Measurements from ENCODE around the gene EML1.

The EML1 gene

GRCh38 chr14:99929601-99930000 lies 136.4 kb downstream of the EML1 start:
- H3K4me3 Mint-ChIP-seq, result no peak overlapping the region
- H3K4me1 Mint-ChIP-seq, result no peaks in the 10 kb centered on the region
- H3K27me3 Mint-ChIP-seq, result peaks cover 20% of the 10 kb centered on the region
- no peak overlapping the region for H3K27ac Mint-ChIP-seq (ENCODE audit: low read depth)
- H3K9me3 Mint-ChIP-seq, result no peaks in the 10 kb centered on the region
- no peak for ATAC-seq (replicated peaks; ENCODE audit: extremely low read depth, poor library complexity, severe bottlenecking)
- no peak for DNase-seq (ENCODE audit: low spot score in 2 of 2)
- H3K36me3 Mint-ChIP-seq (ENCODE audit: insufficient read depth), result peaks cover 2% of the 10 kb centered on the region

- Mint-ChIP-seq H3K9me3 (no peaks in the 10 kb centered on the region), H3K4me1 (no peaks in the 10 kb centered on the region), H3K27me3 (peaks cover 20% of the 10 kb centered on the region), H3K27ac (ENCODE audit: low read depth) (no peak overlapping the region), H3K4me3 (no peak overlapping the region), H3K36me3 (ENCODE audit: insufficient read depth) (peaks cover 2% of the 10 kb centered on the region)
- DNase-seq (ENCODE audit: low spot score in 2 of 2) (no peak), ATAC-seq (replicated peaks; ENCODE audit: extremely low read depth, poor library complexity, severe bottlenecking) (no peak)
Measured at GRCh38 chr14:99930420-99931274, 137.4 kb downstream of the EML1 start.

DNA sequence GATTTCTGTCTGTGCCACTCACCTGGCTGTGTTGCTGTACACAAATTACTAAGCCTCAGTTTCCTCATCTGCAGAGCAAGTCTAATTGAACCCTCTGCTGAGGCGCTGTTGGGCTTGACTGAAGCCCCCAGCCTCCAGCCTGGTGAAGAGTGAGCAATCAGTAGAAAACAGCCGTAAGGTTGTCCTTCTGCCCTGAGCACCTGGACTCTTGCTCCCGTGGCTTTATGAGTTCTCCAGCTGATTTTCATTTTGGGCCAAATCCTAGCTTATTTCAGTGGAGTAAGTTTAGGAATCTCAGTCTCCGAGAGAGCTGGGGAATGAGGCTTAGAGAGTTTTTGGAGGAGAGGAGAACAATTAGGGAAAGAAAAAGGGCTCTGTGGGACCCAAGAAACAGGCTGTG lies 138.1 kb downstream of the EML1 start:
- H3K9me3 Mint-ChIP-seq, result no peaks in the 10 kb centered on the region
- H3K27me3 Mint-ChIP-seq, result peaks cover 20% of the 10 kb centered on the region
- H3K4me1 Mint-ChIP-seq, result no peaks in the 10 kb centered on the region
- DNase-seq (ENCODE audit: low spot score in 2 of 2) (no peak), ATAC-seq (replicated peaks; ENCODE audit: extremely low read depth, poor library complexity, severe bottlenecking) (no peak)
- H3K36me3 Mint-ChIP-seq (ENCODE audit: insufficient read depth), result peaks cover 2% of the 10 kb centered on the region
- no peak overlapping the region for H3K27ac Mint-ChIP-seq (ENCODE audit: low read depth)
- no peak overlapping the region for H3K4me3 Mint-ChIP-seq

DNA sequence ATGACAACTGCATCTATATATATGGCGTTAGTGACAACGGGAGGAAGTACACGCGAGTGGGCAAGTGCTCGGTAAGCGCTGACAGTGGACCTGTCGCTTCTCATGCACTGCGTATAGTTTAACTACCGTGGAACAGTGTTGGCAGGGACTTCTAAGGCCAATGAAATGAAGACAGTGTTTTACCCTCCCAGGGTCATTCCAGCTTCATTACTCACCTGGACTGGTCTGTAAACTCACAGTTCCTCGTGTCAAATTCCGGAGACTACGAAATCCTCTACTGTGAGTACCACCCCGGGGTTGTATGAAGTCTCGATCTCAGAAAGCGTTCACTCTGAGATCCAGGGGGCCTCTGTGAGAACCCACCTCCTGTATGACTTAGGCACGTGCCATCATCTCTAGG lies 142.8 kb downstream of the EML1 start:
- Mint-ChIP-seq H3K4me3 (no peak overlapping the region), H3K36me3 (ENCODE audit: insufficient read depth) (no peaks in the 10 kb centered on the region), H3K4me1 (no peaks in the 10 kb centered on the region), H3K9me3 (no peaks in the 10 kb centered on the region), H3K27me3 (peaks cover 18% of the 10 kb centered on the region), H3K27ac (ENCODE audit: low read depth) (no peak overlapping the region)
- no peak for ATAC-seq (replicated peaks; ENCODE audit: extremely low read depth, poor library complexity, severe bottlenecking)
- no peak for DNase-seq (ENCODE audit: low spot score in 2 of 2)

DNA sequence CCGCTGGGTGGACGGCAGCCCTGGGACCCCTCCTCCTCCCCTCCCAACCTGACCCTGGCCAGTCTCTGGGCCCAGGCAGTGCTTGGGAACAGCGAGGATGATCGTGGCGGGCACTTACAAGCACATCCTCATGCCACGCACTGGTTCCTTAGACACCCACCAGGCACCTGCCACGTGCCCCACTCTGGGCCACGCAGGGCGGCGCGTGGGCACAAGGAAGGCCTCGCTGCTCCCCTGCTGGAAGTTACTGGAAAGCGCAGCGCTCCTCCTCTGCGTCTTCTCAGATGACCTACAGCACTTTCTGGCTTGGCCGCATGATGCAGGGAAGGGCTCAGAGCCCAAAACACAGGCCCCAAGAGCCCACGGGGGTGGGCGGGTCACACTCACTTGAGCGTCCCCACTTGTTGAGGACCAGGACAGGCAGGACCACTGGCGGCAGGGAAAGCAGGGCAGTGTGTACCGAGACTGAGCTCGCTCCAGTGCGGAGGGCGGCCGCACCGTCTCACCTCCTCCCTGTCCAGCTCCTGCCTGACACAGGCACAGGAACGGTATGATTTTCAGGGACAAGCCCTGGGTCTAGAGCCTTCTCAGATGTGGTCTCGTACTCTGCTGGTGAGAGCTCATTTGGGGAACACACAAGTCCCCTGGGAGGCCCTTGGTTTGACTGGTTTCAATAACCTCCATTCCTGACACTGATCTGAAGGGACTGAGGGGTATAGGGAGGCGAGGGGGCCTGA lies 143.7 kb downstream of the EML1 start:
- Mint-ChIP-seq H3K4me1 (no peaks in the 10 kb centered on the region), H3K27ac (ENCODE audit: low read depth) (no peak overlapping the region)

GRCh38 chr14:99937475-99938244 lies 144.4 kb downstream of the EML1 start:
- ATAC-seq (replicated peaks; ENCODE audit: extremely low read depth, poor library complexity, severe bottlenecking) (no peak), DNase-seq (ENCODE audit: low spot score in 2 of 2) (no peak)
- H3K27me3 Mint-ChIP-seq, result peaks cover 2% of the 10 kb centered on the region
- no peaks in the 10 kb centered on the region for H3K36me3 Mint-ChIP-seq (ENCODE audit: insufficient read depth)
- no peak overlapping the region for H3K27ac Mint-ChIP-seq (ENCODE audit: low read depth)
- no peak overlapping the region for H3K4me3 Mint-ChIP-seq
- no peaks in the 10 kb centered on the region for H3K4me1 Mint-ChIP-seq
- H3K9me3 Mint-ChIP-seq, result no peaks in the 10 kb centered on the region

More for the DNA sequence above, 143.7 kb downstream of the EML1 start:
- peaks cover 10% of the 10 kb centered on the region for H3K27me3 Mint-ChIP-seq
- ATAC-seq (replicated peaks; ENCODE audit: extremely low read depth, poor library complexity, severe bottlenecking) (no peak), DNase-seq (ENCODE audit: low spot score in 2 of 2) (no peak)
- H3K4me3 Mint-ChIP-seq, result no peak overlapping the region
- no peaks in the 10 kb centered on the region for H3K36me3 Mint-ChIP-seq (ENCODE audit: insufficient read depth)
- no peaks in the 10 kb centered on the region for H3K9me3 Mint-ChIP-seq

- no peak for ATAC-seq (replicated peaks; ENCODE audit: extremely low read depth, poor library complexity, severe bottlenecking)
- H3K4me1 Mint-ChIP-seq, result no peaks in the 10 kb centered on the region
- H3K27me3 Mint-ChIP-seq, result peaks cover 6% of the 10 kb centered on the region
- no peak for DNase-seq (ENCODE audit: low spot score in 2 of 2)
- H3K36me3 Mint-ChIP-seq (ENCODE audit: insufficient read depth), result no peaks in the 10 kb centered on the region
- no peak overlapping the region for H3K27ac Mint-ChIP-seq (ENCODE audit: low read depth)
- no peaks in the 10 kb centered on the region for H3K9me3 Mint-ChIP-seq
- H3K4me3 Mint-ChIP-seq, result no peak overlapping the region
Measured at GRCh38 chr14:99938376-99938775, 145.2 kb downstream of the EML1 start.

DNA sequence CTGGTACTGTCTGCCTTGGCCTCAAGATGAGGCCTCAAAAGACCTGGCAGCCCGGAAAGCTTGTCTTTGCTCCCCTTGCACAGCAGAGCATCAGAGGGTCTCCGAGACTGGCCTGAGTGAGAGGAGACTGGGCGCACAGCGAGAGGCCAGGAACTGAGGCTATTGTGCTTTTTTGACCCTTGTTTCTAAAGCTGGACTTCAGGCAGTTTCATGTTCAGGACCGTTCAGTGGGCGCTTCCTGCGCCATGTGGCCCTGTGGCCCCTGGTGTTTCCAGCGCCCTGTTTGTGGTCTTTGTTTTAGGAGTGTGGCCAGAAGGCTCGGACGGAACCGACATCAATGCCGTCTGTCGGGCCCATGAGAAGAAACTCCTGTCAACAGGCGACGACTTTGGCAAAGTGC lies 145.7 kb downstream of the EML1 start:
- DNase-seq (ENCODE audit: low spot score in 2 of 2) (no peak), ATAC-seq (replicated peaks; ENCODE audit: extremely low read depth, poor library complexity, severe bottlenecking) (no peak)
- no peak overlapping the region for H3K4me3 Mint-ChIP-seq
- H3K9me3 Mint-ChIP-seq, result no peaks in the 10 kb centered on the region
- H3K36me3 Mint-ChIP-seq (ENCODE audit: insufficient read depth), result no peaks in the 10 kb centered on the region
- peaks cover 11% of the 10 kb centered on the region for H3K27me3 Mint-ChIP-seq
- no peak overlapping the region for H3K27ac Mint-ChIP-seq (ENCODE audit: low read depth)
- H3K4me1 Mint-ChIP-seq, result no peaks in the 10 kb centered on the region

GRCh38 chr14:99939421-99939820 lies 146.2 kb downstream of the EML1 start:
- Mint-ChIP-seq H3K36me3 (ENCODE audit: insufficient read depth) (no peaks in the 10 kb centered on the region), H3K4me3 (no peak overlapping the region), H3K27me3 (peaks cover 16% of the 10 kb centered on the region), H3K9me3 (no peaks in the 10 kb centered on the region), H3K27ac (ENCODE audit: low read depth) (no peak overlapping the region), H3K4me1 (no peaks in the 10 kb centered on the region)
- DNase-seq (ENCODE audit: low spot score in 2 of 2) (no peak), ATAC-seq (replicated peaks; ENCODE audit: extremely low read depth, poor library complexity, severe bottlenecking) (no peak)

DNA sequence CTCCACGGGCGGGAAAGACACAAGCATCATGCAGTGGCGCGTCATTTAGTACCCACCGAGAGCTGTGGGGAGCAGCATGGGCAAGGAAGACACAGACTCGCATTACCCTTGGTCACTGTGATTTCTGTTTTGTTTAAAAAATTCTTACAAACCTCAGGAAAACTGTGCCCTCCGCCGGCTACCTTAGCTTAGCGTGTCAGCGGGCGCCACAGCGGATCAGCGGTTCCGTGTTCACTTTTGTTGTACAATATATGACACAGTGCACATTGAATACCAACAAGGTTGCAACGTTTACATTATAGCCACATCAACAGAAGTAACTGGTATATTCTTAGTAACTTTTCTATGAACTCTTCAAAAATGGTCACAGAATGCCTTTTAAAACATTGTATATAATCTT lies 146.9 kb downstream of the EML1 start:
- H3K4me1 Mint-ChIP-seq, result no peaks in the 10 kb centered on the region
- DNase-seq (ENCODE audit: low spot score in 2 of 2) (no peak), ATAC-seq (replicated peaks; ENCODE audit: extremely low read depth, poor library complexity, severe bottlenecking) (no peak)
- no peak overlapping the region for H3K27ac Mint-ChIP-seq (ENCODE audit: low read depth)
- H3K4me3 Mint-ChIP-seq, result no peak overlapping the region
- no peaks in the 10 kb centered on the region for H3K36me3 Mint-ChIP-seq (ENCODE audit: insufficient read depth)
- H3K9me3 Mint-ChIP-seq, result no peaks in the 10 kb centered on the region
- H3K27me3 Mint-ChIP-seq, result peaks cover 16% of the 10 kb centered on the region

GRCh38 chr14:99941211-99941610 lies 148.0 kb downstream of the EML1 start:
- DNase-seq (ENCODE audit: low spot score in 2 of 2) (no peak), ATAC-seq (replicated peaks; ENCODE audit: extremely low read depth, poor library complexity, severe bottlenecking) (no peak)
- peaks cover 2% of the 10 kb centered on the region for H3K36me3 Mint-ChIP-seq (ENCODE audit: insufficient read depth)
- H3K4me1 Mint-ChIP-seq, result no peaks in the 10 kb centered on the region
- H3K27ac Mint-ChIP-seq (ENCODE audit: low read depth), result no peak overlapping the region
- H3K27me3 Mint-ChIP-seq, result peaks cover 16% of the 10 kb centered on the region
- no peaks in the 10 kb centered on the region for H3K9me3 Mint-ChIP-seq
- no peak overlapping the region for H3K4me3 Mint-ChIP-seq

DNA sequence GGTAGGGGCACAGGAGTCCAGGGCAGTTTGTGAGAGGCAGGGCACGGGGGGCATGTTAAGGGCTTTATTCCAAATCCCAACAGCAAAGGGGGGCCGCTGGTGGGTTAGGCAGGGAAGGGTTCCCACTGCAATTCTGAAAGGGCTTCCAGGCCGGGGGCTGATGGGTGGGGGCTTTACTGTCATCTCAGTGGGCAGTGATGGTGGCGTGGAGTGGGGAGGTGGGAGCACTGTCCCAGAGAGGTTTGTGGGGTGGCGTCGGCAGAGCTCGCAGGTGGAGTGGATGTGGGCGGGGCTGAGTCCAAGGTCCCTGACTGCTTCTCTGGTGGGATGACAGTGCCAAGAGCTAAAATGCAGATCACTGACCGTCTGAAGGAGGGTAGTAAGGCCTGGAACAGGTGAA lies 150.4 kb downstream of the EML1 start:
- H3K27ac Mint-ChIP-seq (ENCODE audit: low read depth), result no peak overlapping the region
- no peak overlapping the region for H3K4me3 Mint-ChIP-seq
- H3K9me3 Mint-ChIP-seq, result no peaks in the 10 kb centered on the region
- no peak for ATAC-seq (replicated peaks; ENCODE audit: extremely low read depth, poor library complexity, severe bottlenecking)
- DNase-seq (ENCODE audit: low spot score in 2 of 2), result no peak
- peaks cover 16% of the 10 kb centered on the region for H3K27me3 Mint-ChIP-seq
- peaks cover 2% of the 10 kb centered on the region for H3K36me3 Mint-ChIP-seq (ENCODE audit: insufficient read depth)
- peaks cover 8% of the 10 kb centered on the region for H3K4me1 Mint-ChIP-seq

Data from central memory CD8-positive, alpha-beta T cell (primary cell).